ENCODE results near the gene CD38.
"Not testable (repeated sequence)": the region's sequence is repeated elsewhere in the genome, so short reads cannot be mapped to it uniquely, and the experiment has no call there.

Gene CD38

GRCh38 chr4:15861198-15861597 is 83.1 kb downstream of the CD38 start:
- not testable (repeated sequence) for DNase-seq (ENCODE audit: extremely low read depth in 1 of 2, low read depth in 1 of 2)

- DNase-seq (ENCODE audit: extremely low read depth in 1 of 2, low read depth in 1 of 2) = no peak
These were observed 86.8 kb downstream of the CD38 start for GRCh38 chr4:15864651-15865566.

- DNase-seq (ENCODE audit: extremely low read depth in 1 of 2, low read depth in 1 of 2) = no peak
These were observed 90.0 kb downstream of the CD38 start for GRCh38 chr4:15868111-15868510.

- no peak for DNase-seq (ENCODE audit: extremely low read depth in 1 of 2, low read depth in 1 of 2)
These were observed 90.8 kb downstream of the CD38 start for GRCh38 chr4:15868826-15869413.

GRCh38 chr4:15870079-15870478 is 92.0 kb downstream of the CD38 start:
- no peak for DNase-seq (ENCODE audit: extremely low read depth in 1 of 2, low read depth in 1 of 2)

- DNase-seq (ENCODE audit: extremely low read depth in 1 of 2, low read depth in 1 of 2) = no peak
These were observed 93.0 kb downstream of the CD38 start for GRCh38 chr4:15870921-15871664.

GRCh38 chr4:15873117-15873516 is 95.0 kb downstream of the CD38 start:
- DNase-seq (ENCODE audit: extremely low read depth in 1 of 2, low read depth in 1 of 2) = no peak

GRCh38 chr4:15874671-15875070 is 96.5 kb downstream of the CD38 start:
- no peak for DNase-seq (ENCODE audit: extremely low read depth in 1 of 2, low read depth in 1 of 2)

- no peak for DNase-seq (ENCODE audit: extremely low read depth in 1 of 2, low read depth in 1 of 2)
These were observed 97.7 kb downstream of the CD38 start for GRCh38 chr4:15875663-15876460.

GRCh38 chr4:15878011-15878410 is 99.9 kb downstream of the CD38 start:
- DNase-seq (ENCODE audit: extremely low read depth in 1 of 2, low read depth in 1 of 2) = no peak

- no peak for DNase-seq (ENCODE audit: extremely low read depth in 1 of 2, low read depth in 1 of 2)
These were observed 103.7 kb downstream of the CD38 start for GRCh38 chr4:15881820-15882219.

- peak; percentile 6 to 9 for DNase-seq (ENCODE audit: extremely low read depth in 1 of 2, low read depth in 1 of 2)
These were observed 104.6 kb downstream of the CD38 start for GRCh38 chr4:15882675-15883086.

GRCh38 chr4:15883610-15884243 is 105.6 kb downstream of the CD38 start:
- DNase-seq (ENCODE audit: extremely low read depth in 1 of 2, low read depth in 1 of 2) = no peak

GRCh38 chr4:15884666-15885065 is 106.5 kb downstream of the CD38 start:
- DNase-seq (ENCODE audit: extremely low read depth in 1 of 2, low read depth in 1 of 2) = no peak

GRCh38 chr4:15885422-15885821 is 107.3 kb downstream of the CD38 start:
- DNase-seq (ENCODE audit: extremely low read depth in 1 of 2, low read depth in 1 of 2) = no peak

GRCh38 chr4:15888515-15888914 is 110.4 kb downstream of the CD38 start:
- no peak for DNase-seq (ENCODE audit: extremely low read depth in 1 of 2, low read depth in 1 of 2)

- no peak for DNase-seq (ENCODE audit: extremely low read depth in 1 of 2, low read depth in 1 of 2)
These were observed 112.2 kb downstream of the CD38 start for GRCh38 chr4:15890246-15890829.

GRCh38 chr4:15891312-15891711 is 113.2 kb downstream of the CD38 start:
- no peak for DNase-seq (ENCODE audit: extremely low read depth in 1 of 2, low read depth in 1 of 2)

GRCh38 chr4:15893962-15894361 is 115.8 kb downstream of the CD38 start:
- no peak for DNase-seq (ENCODE audit: extremely low read depth in 1 of 2, low read depth in 1 of 2)

- no peak for DNase-seq (ENCODE audit: extremely low read depth in 1 of 2, low read depth in 1 of 2)
These were observed 116.3 kb downstream of the CD38 start for GRCh38 chr4:15894393-15894792.
